Loucy (cell line): ENCODE data around the gene ITM2B.

ENCODE experiments used
- H2AFZ ChIP-seq: fragments of 200-600 bp; sonication (generic); 2 replicates; pipeline ENCODE4 v1.6.0; 2016; ENCODE audit warnings: antibody characterized with exemption, mild to moderate bottlenecking, low read length, moderate library complexity
- H3F3A ChIP-seq: fragments of 200-600 bp; 2 replicates; pipeline ENCODE4 v1.6.0; 2016; ENCODE audit warnings: antibody characterized with exemption, low read depth, mild to moderate bottlenecking
- H3K27me3 ChIP-seq: fragments of 200-600 bp; sonication (generic); 2 replicates; pipeline ENCODE4 v1.6.1; 2014; ENCODE audit warnings: low read length, mild to moderate bottlenecking; ENCODE audit not compliant: insufficient read depth, poor library complexity, severe bottlenecking
- H3K36me3 ChIP-seq: fragments of 200-600 bp; sonication (generic); 2 replicates; pipeline ENCODE4 v1.6.1; 2016; ENCODE audit warnings: low read length; ENCODE audit not compliant: insufficient read depth
- H3K4me1 ChIP-seq: fragments of 200-600 bp; sonication (generic); 2 replicates; pipeline ENCODE4 v1.5.1; 2014; ENCODE audit warnings: low read length, mild to moderate bottlenecking; ENCODE audit not compliant: insufficient read depth, poor library complexity, severe bottlenecking
- H3K4me2 ChIP-seq: fragments of 200-600 bp; sonication (generic); 2 replicates; pipeline ENCODE4 v1.6.0; 2014; ENCODE audit warnings: antibody characterized with exemption, low read length, low read depth, mild to moderate bottlenecking; ENCODE audit not compliant: poor library complexity, severe bottlenecking
- H3K4me3 ChIP-seq: fragments of 200-600 bp; sonication (generic); 2 replicates; pipeline ENCODE4 v1.5.1; 2014; ENCODE audit warnings: low read length, mild to moderate bottlenecking, mixed read lengths; ENCODE audit not compliant: poor library complexity, severe bottlenecking
- H3K79me2 ChIP-seq: fragments of 200-600 bp; sonication (generic); 2 replicates; pipeline ENCODE4 v1.6.1; 2014; ENCODE audit warnings: low read length; ENCODE audit not compliant: insufficient read depth
- H3K9ac ChIP-seq: fragments of 200-600 bp; sonication (generic); 2 replicates; pipeline ENCODE4 v1.6.0; 2014; ENCODE audit warnings: mild to moderate bottlenecking, low read depth, low read length, moderate library complexity; ENCODE audit not compliant: poor library complexity, severe bottlenecking
- H3K9me2 ChIP-seq: fragments of 200-600 bp; sonication (generic); replicated peaks from 2 replicates; pipeline ENCODE4 v1.6.1; 2016; ENCODE audit warnings: low read depth, low read length, mixed read lengths
- H3K9me3 ChIP-seq: fragments of 200-600 bp; sonication (generic); 2 replicates; pipeline ENCODE4 v1.6.1; 2014; ENCODE audit warnings: mild to moderate bottlenecking, antibody characterized with exemption, low read length, low read depth; ENCODE audit not compliant: insufficient read depth
- H4K20me1 ChIP-seq: fragments of 200-600 bp; sonication (generic); 2 replicates; pipeline ENCODE4 v1.6.0; 2014; ENCODE audit warnings: antibody characterized with exemption, low read length, mild to moderate bottlenecking; ENCODE audit not compliant: insufficient read depth, poor library complexity, severe bottlenecking
- EZH2phosphoT487 ChIP-seq: fragments of 200-600 bp; IDR thresholded peaks from 2 replicates; pipeline ENCODE4 v1.6.1; 2018; ENCODE audit warnings: antibody characterized with exemption, mild to moderate bottlenecking, moderate library complexity, borderline replicate concordance
- TF ChIP-seq, protein P1 (sequence below): fragments of 200-600 bp; sonication (generic); conservative IDR thresholded peaks from 2 replicates; pipeline ENCODE4 v1.5.1; 2014; ENCODE audit warnings: mild to moderate bottlenecking, antibody characterized with exemption, low read length

Gene ITM2B

DNA sequence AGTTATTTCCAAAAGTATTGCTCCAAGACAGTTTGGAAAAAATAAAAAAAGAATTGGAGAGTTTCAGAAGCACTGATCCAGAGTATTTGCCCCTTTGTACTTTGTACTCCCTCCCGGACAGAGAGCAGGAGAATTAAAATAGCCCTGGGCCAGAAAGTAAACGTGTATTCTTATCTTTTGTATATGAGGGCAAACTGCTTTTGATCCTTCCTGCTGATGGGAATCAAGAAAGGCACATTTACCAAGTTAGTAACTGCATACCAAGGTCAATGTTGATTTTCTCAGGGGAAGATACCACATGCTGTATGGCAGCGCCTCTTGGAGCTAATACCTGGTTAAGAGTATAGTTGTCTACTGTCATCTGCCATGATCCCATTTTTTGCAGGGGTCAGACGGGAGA, 59.6 kb downstream of the ITM2B start:
- Histone ChIP-seq H3K9me3 (no peaks in the 10 kb centered on the region), H4K20me1 (no peaks in the 10 kb centered on the region), H3K4me3 (no peak overlapping the region), H3K27me3 (no peaks in the 10 kb centered on the region), H3F3A (peaks cover 10% of the 10 kb centered on the region; the same call in 1 of the 2 replicates), H3K36me3 (no peaks in the 10 kb centered on the region), H3K4me2 (no peak overlapping the region), H2AFZ (no peak overlapping the region), H3K4me1 (peaks cover 18% of the 10 kb centered on the region), H3K9me2 (no peaks in the 10 kb centered on the region), H3K9ac (no peak overlapping the region), H3K79me2 (no peaks in the 10 kb centered on the region)
- TF ChIP-seq, protein P1, sequence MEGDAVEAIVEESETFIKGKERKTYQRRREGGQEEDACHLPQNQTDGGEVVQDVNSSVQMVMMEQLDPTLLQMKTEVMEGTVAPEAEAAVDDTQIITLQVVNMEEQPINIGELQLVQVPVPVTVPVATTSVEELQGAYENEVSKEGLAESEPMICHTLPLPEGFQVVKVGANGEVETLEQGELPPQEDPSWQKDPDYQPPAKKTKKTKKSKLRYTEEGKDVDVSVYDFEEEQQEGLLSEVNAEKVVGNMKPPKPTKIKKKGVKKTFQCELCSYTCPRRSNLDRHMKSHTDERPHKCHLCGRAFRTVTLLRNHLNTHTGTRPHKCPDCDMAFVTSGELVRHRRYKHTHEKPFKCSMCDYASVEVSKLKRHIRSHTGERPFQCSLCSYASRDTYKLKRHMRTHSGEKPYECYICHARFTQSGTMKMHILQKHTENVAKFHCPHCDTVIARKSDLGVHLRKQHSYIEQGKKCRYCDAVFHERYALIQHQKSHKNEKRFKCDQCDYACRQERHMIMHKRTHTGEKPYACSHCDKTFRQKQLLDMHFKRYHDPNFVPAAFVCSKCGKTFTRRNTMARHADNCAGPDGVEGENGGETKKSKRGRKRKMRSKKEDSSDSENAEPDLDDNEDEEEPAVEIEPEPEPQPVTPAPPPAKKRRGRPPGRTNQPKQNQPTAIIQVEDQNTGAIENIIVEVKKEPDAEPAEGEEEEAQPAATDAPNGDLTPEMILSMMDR = no peak
- no peak for TF ChIP-seq EZH2phosphoT487

DNA sequence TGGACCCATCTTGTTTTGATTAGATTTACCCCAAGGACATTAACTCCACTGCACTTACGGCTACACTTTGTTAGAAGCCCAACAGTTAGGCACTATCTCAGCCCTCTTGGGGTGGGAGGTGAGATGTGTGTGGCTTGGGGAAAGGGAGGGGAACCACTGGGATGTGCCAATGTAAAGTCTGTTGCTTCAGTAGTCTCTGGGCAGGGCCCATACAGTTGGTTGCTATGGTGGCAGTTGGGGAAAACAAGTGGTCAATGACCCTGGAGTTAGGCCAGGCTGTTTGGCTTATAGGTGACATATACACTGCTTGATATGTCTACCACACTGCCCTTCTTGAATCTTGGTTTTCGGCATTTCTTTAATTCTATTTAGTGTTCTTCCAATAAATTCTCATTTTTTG, 61.6 kb downstream of the ITM2B start:
- Histone ChIP-seq H3K27me3 (no peaks in the 10 kb centered on the region), H3K4me2 (no peak overlapping the region), H3K36me3 (no peaks in the 10 kb centered on the region), H3K4me3 (no peak overlapping the region), H4K20me1 (no peaks in the 10 kb centered on the region), H3K4me1 (peaks cover 23% of the 10 kb centered on the region), H3K79me2 (no peaks in the 10 kb centered on the region), H2AFZ (no peak overlapping the region), H3K9me2 (no peaks in the 10 kb centered on the region), H3F3A (peaks cover 10% of the 10 kb centered on the region; the same call in 1 of the 2 replicates), H3K9ac (no peak overlapping the region), H3K9me3 (no peaks in the 10 kb centered on the region)
- no peak for TF ChIP-seq EZH2phosphoT487
- TF ChIP-seq, protein P1 = no peak

DNA sequence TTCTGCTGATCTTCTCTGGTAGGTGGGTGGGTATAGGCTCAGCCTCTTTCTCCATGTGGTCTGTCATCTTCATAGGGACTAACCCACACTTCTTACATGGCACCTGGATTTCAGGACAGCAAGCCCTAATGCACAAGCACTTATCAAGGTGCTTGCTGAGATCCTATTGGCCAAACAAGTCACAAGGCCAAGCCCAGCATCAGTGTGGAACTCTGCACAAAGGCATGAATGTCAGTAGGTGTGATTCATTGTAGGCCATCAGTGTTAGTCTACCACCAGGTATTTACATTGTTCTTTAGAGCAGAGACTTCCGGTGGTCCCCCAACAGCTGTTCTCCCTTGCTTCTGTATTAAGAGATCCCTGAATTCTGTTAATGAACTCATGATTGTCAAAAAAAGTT, 62.3 kb downstream of the ITM2B start:
- H3F3A ChIP-seq = peaks cover 10% of the 10 kb centered on the region; the same call in 1 of the 2 replicates
- H3K9me2 ChIP-seq = no peaks in the 10 kb centered on the region
- no peaks in the 10 kb centered on the region for H4K20me1 ChIP-seq
- no peak overlapping the region for H3K9ac ChIP-seq
- H3K9me3 ChIP-seq = no peaks in the 10 kb centered on the region
- H3K36me3 ChIP-seq = no peaks in the 10 kb centered on the region
- H2AFZ ChIP-seq = no peak overlapping the region
- H3K79me2 ChIP-seq = no peaks in the 10 kb centered on the region
- TF ChIP-seq EZH2phosphoT487 = no peak
- H3K4me1 ChIP-seq = peaks cover 23% of the 10 kb centered on the region
- H3K4me3 ChIP-seq = no peak overlapping the region
- H3K27me3 ChIP-seq = no peaks in the 10 kb centered on the region
- no peak overlapping the region for H3K4me2 ChIP-seq

DNA sequence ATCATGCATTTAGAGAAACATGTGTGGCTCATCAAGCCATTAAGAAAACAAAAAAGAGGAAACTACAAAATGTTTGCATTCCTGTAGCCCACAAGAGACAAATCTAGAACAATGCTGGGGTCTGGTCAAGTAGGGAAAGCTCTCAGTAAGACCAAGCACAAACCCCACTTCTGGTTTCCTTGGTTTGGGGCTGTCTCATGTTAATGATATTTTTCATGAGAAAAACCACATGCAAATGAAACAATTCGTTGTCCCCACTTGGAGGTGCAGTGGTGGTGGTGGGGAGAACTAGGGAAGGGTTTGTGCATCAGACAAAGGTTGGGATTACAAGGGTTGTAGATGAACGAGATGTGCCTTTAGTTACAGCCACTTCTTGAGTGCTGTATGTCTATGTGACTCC, 63.5 kb downstream of the ITM2B start:
- peak overlapping the region; percentile 59 for H3K4me2 ChIP-seq
- H3K4me3 ChIP-seq = peak overlapping the region; percentile 21
- H3K9me2 ChIP-seq = no peaks in the 10 kb centered on the region
- H3K9ac ChIP-seq = peak overlapping the region; percentile 25
- H3K27me3 ChIP-seq = no peaks in the 10 kb centered on the region
- H4K20me1 ChIP-seq = no peaks in the 10 kb centered on the region
- H2AFZ ChIP-seq = peak overlapping the region; percentile 7; the same call in 1 of the 2 replicates
- H3F3A ChIP-seq = peaks cover 10% of the 10 kb centered on the region; the same call in 1 of the 2 replicates
- TF ChIP-seq, protein P1 = no peak
- TF ChIP-seq EZH2phosphoT487 = no peak
- H3K36me3 ChIP-seq = no peaks in the 10 kb centered on the region
- no peaks in the 10 kb centered on the region for H3K79me2 ChIP-seq
- H3K4me1 ChIP-seq = peaks cover 23% of the 10 kb centered on the region
- H3K9me3 ChIP-seq = no peaks in the 10 kb centered on the region
